Kasumi-1 (cell line): ENCODE data around the gene UQCC2.

ENCODE experiments used
- DNase-seq, 2 experiments: peaks; one replicate each; lab custom pipeline; 2025; lab: John Stamatoyannopoulos, UW

Gene UQCC2

DNA sequence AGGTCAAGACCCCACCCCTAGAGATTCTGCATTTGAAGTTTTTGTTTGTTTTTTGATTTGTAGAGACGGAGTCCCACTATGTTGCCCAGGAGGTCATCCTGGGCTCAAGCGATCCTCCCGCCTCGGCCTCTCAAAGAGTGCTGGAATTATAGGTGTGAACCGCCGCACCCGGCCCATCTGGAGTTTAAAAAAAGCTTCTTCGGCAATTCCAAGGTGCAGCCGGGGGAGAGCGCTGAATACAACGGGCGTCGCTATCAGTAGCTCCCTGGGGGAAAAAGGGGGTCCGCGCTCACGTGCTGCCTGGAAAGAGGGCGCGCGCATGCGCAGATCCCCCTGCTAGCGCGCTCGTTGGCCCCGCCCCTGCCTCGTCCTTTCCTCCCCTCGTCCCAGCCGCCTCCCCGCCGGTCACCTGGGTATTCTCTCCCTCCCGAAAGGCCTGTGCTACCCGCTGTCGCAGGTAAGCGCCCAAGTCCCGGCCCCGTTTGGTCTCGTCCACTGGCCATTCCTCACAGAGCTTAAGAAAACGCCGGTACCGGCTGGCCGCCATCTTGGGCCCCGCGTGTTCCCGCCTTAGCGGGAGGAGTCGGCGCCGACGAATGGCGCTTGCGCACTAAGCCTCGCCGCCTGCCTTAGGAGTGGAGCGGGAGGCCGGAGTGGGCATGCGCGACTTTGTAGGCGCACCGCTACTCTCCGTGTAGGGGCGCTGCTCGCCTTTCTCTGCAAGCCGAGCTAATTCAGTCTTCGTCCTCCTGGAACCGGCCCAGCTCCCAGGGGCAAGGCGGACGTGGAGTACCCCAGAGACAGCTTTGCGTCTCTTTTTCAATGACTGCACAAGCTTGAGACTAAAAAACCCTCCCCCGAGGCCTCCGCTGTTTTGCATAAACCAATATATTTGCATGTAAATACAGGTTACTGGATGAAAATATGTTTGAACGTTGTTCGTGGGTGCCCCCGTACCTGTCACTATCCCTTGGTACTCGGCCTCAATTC is at the start of gene UQCC2:
TSS of gene UQCC2 (minus strand) at position 561 of the 990 bp plus-strand sequence. CDS start at position 547, 14 bp downstream.
- peak; percentile 91 to 92 for DNase-seq

- no peak for DNase-seq
Observed at GRCh38 chr6:33759887-33760629, 48.6 kb upstream of the UQCC2 start.

DNA sequence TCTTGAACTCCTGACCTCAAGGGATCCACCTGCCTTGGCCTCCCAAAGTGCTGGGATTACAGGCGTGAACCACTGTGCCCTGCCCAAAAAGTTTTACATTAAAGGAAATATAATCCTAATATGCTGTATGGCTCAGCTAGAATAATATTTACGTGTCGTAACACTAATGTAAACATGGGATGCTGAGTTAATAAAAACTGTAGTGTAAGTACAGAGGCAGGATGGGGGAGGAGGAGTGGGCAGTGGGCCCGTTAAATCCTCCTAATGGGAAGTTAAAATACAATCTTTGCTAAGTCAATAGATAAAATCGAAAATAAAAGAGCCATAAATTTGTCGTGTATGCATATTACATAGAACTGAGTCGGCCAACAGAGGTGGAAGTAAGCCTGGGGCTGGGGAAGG is 47.3 kb upstream of the UQCC2 start:
- no peak for DNase-seq

- DNase-seq: no peak
Observed at GRCh38 chr6:33757906-33758305, 46.4 kb upstream of the UQCC2 start.

GRCh38 chr6:33757113-33757512 is 45.6 kb upstream of the UQCC2 start:
- DNase-seq: no peak

- no peak for DNase-seq
Observed at GRCh38 chr6:33756211-33756954, 44.9 kb upstream of the UQCC2 start.

DNA sequence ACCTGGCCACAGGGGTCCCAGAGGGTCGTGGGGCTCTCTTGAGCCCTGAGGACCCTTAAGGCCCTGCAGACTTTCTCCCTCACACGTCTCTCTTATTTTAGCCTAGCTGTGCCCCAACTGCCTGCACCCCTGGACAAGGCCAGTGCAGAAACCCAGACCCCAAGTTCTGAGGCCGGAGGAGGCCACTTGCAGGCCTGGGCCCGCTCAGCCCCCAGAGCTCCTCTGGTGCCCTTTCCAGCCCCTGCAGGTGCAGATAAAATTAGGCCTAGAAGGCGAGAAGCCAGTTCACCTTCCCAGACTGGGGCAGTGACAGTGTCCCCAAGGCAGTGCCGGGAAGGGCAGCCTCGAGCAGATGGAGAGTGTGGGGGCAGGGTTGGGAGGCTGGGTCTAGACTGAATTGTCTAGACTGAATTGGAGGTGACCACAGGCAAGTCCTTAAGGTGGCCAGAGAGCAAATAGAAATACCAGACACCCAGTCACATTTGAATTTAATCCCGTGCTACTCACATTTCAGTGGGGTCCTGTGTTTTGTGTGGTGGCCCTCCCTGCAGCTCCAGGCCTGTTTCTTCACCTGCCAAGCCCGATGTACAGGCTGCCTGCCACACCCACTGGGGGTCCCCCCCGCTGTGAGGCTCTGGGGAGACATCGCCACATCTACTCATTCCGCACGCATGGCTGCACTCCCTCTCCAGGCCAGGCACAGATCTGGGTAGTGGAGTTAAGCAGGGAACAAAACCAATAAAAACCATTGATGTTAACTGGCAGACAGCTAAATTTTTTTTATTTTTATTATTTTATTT is 43.8 kb upstream of the UQCC2 start:
- no peak for DNase-seq

GRCh38 chr6:33754222-33754621 is 42.7 kb upstream of the UQCC2 start:
- DNase-seq: no peak

GRCh38 chr6:33752646-33753015 is 41.1 kb upstream of the UQCC2 start:
- DNase-seq: no peak

DNA sequence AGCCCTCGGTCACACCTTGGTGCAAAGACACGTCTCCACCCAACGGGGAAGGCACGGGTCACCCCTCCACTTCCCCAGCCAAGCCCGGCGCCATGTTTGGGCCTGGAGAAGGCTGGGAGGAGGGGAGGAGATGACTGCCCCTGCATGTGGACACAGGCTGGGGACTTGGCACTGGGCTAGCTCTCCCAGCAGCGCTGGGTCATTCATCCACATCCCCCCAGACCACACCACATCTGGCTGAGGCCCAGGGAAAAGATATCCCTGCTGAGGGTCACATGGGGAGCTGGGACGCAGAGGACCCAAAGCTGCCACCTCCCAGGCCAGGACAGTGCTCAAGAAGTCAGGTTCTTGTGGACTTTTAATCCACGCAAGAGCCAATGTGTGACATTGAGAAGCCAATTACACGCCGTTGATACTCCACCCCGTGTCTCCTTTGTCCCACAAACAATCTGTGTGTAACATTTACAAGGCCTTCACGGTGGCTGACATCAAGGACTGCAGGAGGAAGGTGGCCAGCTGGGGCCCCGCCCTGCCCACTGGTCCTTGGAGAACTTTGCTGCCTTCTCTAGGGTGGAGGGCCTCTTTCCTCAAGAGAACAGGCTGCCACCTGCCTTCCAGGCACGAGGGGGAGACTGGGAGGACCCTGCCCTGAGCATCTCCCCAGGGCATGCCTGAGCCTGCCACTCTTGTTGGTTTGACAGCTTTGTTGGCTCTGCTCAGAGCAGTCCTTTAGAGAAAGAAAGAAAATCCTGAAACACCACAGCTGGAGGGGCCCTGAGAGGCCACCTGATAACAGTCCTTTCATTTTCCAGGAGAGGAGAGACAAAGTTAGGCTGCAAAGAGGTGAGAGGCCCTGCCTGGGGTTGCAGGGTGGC is 40.5 kb upstream of the UQCC2 start:
- DNase-seq: no peak

GRCh38 chr6:33750244-33750991 is 38.9 kb upstream of the UQCC2 start:
- DNase-seq: no peak

DNA sequence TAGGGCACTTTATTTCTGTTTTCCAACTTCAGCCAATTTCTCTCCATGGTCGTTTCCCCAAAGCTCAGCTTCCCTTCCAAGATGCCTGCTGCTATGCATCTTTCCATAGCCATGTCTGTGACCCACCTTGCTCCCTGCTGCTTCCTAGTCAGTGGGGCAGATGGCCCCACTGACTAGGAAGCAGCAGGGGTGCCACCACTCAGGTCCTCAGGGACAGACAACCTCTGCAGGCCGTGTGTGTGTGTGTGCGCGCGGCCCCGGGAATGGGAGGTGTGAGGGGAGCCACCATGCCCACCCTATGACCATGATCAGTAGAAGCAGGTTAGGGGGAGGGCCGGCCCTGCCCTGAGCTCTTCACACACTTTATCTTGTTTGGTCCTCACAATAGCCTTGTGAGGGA is 37.9 kb upstream of the UQCC2 start:
- DNase-seq: no peak

GRCh38 chr6:33748841-33749240 is 37.3 kb upstream of the UQCC2 start:
- DNase-seq: no peak

DNA sequence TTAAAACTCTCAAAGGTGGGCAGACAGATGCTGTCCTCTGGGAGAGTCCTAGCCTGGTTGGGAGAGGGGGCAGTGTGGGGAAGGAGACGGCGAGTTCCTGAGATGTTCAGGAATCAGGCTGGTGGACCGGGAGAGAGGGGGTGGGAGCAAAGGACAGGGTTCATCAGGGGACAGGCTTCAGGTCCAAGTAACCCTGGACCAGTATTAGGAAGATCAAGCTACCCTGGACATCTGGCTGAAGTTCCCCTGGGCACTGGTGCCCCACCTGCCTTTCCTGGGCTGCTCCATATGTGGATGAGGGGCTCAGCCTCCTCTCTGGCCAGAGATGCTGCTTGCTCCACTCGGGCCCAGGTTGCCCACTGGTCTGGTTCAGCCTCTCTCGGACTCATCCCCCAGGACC is 36.3 kb upstream of the UQCC2 start:
- no peak for DNase-seq

DNA sequence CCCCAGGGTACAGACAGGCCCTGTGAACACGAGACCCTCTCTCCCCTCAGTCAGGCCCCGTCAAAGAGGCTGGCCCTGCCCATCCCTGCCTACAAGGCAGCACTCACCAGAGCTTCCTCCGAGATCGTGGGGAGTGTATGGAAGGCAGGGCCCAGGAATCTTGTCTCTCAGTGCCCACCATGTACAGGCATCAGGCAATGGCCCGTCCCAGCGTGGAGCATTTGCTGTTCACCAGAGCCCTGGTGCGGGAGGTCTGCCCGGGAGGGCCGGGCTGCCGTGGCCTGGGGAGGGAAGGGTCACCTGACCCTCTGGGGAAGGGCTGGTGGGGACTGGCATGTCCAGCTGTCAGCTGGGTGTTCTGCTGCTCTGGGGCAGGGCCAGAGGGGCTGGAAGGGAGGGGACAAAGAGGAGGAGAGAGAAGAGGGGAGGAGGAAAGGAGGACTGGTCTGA is 35.2 kb upstream of the UQCC2 start, which contains the start of gene IP6K3:
TSS of gene IP6K3 (minus strand) at position 255 of the 450 bp plus-strand sequence. CDS start 11,429 bp downstream, outside the sequence.
- no peak for DNase-seq

DNA sequence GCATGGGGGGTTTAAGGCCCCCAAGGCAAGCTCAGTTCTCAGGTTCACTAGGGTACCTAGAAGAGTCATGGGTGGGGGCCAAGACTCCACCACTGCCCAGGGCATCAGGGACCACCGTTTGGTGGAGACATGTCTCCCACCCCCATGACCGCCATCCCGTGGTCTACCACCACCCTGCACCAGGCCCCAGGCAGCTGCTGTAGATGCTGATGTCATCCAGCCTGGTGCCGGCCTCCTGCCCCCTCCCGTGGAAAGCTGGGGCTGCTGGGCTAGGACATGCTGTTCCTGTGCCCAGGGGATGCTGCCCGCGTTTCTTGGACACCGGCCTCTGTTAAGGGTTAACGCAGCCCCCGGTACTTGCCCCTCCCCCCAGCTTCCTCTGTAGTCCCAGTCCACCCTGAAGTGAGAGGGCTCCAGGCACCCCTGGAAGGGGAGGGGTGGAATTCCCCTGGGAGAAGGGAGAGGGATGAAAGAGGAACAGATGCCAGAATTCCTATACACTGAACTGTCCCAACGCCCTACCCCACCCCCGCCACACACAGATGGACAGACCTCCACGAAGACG is 34.6 kb upstream of the UQCC2 start:
- no peak for DNase-seq

GRCh38 chr6:33745548-33745947 is 34.0 kb upstream of the UQCC2 start:
- DNase-seq: no peak

DNA sequence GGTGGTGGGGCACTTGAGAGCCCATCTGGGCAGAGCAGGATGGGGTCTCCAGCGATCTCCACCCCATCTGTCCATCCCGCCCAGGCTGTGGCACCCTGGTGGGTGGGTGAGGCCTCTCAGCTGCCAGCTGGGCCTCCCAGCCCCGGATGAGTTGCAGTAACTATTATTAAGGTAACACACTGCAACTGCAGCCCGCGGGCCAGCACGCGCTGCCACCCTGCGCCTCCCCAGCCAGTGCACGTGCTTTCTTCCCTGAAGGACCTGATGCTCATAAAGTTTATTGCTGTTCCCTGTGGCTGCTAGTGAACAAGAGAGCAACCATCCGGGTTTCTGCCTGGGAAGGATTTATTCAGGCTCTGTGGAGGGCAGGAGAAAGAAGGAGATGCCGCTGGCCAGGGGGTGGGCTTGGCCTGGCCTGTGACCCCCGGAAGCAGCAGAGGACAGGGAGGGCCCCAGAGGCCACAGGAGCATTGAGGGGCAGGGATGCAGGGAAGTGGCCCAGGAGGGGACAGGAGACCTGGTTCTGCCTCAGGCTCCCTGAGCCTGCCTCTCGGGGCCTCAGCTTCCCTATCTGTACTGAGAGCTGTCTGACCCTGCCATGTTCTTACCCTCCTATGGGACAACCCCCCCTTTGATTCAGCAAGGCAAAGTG is 33.5 kb upstream of the UQCC2 start:
- no peak for DNase-seq
